Measurements from ENCODE around the gene TRIM31.

DNA sequence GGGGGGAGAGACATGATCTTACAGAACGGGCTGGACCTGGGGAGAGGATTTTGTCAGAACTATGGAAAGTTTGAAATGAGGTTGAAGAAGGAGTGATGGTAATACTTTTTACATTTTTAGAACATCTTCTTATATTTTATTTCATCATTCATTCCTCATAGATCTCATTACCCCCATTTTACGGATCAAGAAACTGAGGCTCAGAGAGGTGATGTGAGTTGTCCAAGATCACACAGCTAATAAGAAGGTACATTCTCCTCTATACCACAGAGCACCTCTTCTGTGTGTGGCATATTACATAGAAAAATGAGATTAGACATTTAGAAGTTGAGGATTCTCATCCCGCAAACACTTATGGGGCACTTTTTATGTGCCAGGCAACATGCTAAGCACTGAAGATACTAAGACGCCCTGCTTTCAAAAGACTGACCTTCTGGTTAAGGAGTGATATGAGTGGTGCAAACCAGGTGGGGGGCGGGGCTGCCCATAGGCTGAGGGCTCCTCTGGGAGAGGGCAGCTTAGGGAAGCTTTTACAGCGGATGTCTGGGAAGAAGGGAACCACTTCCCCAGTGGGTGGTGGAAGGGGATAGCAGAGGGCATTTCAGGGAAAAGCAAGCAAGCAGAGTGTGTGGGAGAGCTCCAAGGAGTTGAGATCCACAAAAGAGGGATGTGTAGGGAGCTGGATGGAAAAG is 19.9 kb downstream of the TRIM31 start:
- TF ChIP-seq YY1 (IDR thresholded peaks at IDR 0.05; ENCODE audit: low read depth) (no peak), RAD21 (IDR thresholded peaks at IDR 0.05; ENCODE audit: low read depth) (no peak), CEBPB (IDR thresholded peaks at IDR 0.05) (no peak)
- TF ChIP-seq, protein P1, sequence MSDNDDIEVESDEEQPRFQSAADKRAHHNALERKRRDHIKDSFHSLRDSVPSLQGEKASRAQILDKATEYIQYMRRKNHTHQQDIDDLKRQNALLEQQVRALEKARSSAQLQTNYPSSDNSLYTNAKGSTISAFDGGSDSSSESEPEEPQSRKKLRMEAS (IDR thresholded peaks at IDR 0.05): no peak
